22Rv1 (cell line): Measurements from ENCODE around the gene INPP5B.

Experiments
- CTCF ChIP-seq: fragments of 450-650 bp; IDR thresholded peaks from 2 replicates; pipeline ENCODE4 v1.5.1; 2017; ENCODE audit warnings: mild to moderate bottlenecking
- ZFX ChIP-seq: fragments of 450-650 bp; IDR thresholded peaks from 2 replicates; pipeline ENCODE4 v1.6.1; 2017; ENCODE audit warnings: antibody characterized with exemption, borderline replicate concordance

- TF ChIP-seq CTCF (no peak), ZFX (no peak)
These were observed 27.7 kb upstream of the INPP5B start for GRCh38 chr1:37974567-37974966.
